OCI-LY1 (cell line): ENCODE data around the gene REPS2.

Experiments used
- H2AFZ ChIP-seq: fragments of 200-600 bp; sonication (generic), shearing (Covaris generic); 2 replicates; pipeline ENCODE4 v1.6.0; 2014; ENCODE audit warnings: antibody characterized with exemption, mild to moderate bottlenecking, low read length
- H3F3A ChIP-seq: fragments of 200-600 bp; sonication (generic), shearing (Covaris generic); 2 replicates; pipeline ENCODE4 v1.6.0; 2014; ENCODE audit warnings: mild to moderate bottlenecking, antibody characterized with exemption, low read length, moderate library complexity; ENCODE audit not compliant: insufficient read depth
- H3K27ac ChIP-seq: fragments of 200-600 bp; sonication (generic); 2 replicates; pipeline ENCODE4 v1.5.1; 2014; ENCODE audit warnings: low read length, mixed run types, mild to moderate bottlenecking, low read depth; ENCODE audit not compliant: poor library complexity, severe bottlenecking
- H3K27me3 ChIP-seq: fragments of 200-600 bp; sonication (generic); 2 replicates; pipeline ENCODE4 v1.6.0; 2014; ENCODE audit warnings: antibody characterized with exemption, mild to moderate bottlenecking, low read length, moderate library complexity; ENCODE audit not compliant: insufficient read depth
- H3K36me3 ChIP-seq: fragments of 200-600 bp; sonication (generic); 2 replicates; pipeline ENCODE4 v1.6.1; 2014; ENCODE audit warnings: mild to moderate bottlenecking, antibody characterized with exemption, low read length, moderate library complexity, mixed read lengths; ENCODE audit not compliant: insufficient read depth
- H3K4me1 ChIP-seq: fragments of 200-600 bp; sonication (generic); 2 replicates; pipeline ENCODE4 v1.5.1; 2014; ENCODE audit warnings: mild to moderate bottlenecking, low read length, moderate library complexity; ENCODE audit not compliant: insufficient read depth, severe bottlenecking
- H3K4me2 ChIP-seq: fragments of 200-600 bp; sonication (generic), shearing (Covaris generic); 2 replicates; pipeline ENCODE4 v1.6.1; 2014; ENCODE audit warnings: low read length
- H3K4me3 ChIP-seq: fragments of 200-600 bp; sonication (generic); 2 replicates; pipeline ENCODE4 v1.5.1; 2014; ENCODE audit warnings: low read length, low read depth, mild to moderate bottlenecking, mixed read lengths; ENCODE audit not compliant: poor library complexity, severe bottlenecking
- H3K79me2 ChIP-seq: fragments of 200-600 bp; shearing (Covaris generic); 2 replicates; pipeline ENCODE4 v1.6.1; 2016; ENCODE audit warnings: mixed run types, low read length, mixed read lengths; ENCODE audit not compliant: insufficient read depth
- H3K9ac ChIP-seq: fragments of 200-600 bp; sonication (generic), shearing (Covaris generic); 2 replicates; pipeline ENCODE4 v1.6.1; 2014; ENCODE audit warnings: mild to moderate bottlenecking, low read length, mixed read lengths
- H3K9me2 ChIP-seq: fragments of 200-600 bp; sonication (generic), shearing (Covaris generic); 2 replicates; pipeline ENCODE4 v1.6.1; 2014; ENCODE audit warnings: low read depth, mild to moderate bottlenecking, low read length, mixed read lengths
- H3K9me3 ChIP-seq: fragments of 200-600 bp; shearing (Covaris generic); 2 replicates; pipeline ENCODE4 v1.6.1; 2014; ENCODE audit warnings: low read length, mixed read lengths
- H4K20me1 ChIP-seq: fragments of 200-600 bp; sonication (generic), shearing (Covaris generic); 2 replicates; pipeline ENCODE4 v1.6.0; 2016; ENCODE audit warnings: mild to moderate bottlenecking, low read length; ENCODE audit not compliant: insufficient read depth
- CTCF ChIP-seq: fragments of 200-600 bp; sonication (generic), shearing (Covaris generic); IDR thresholded peaks from 2 replicates; pipeline ENCODE4 v1.5.1; 2017; ENCODE audit warnings: mild to moderate bottlenecking, antibody characterized with exemption, low read length, moderate library complexity, mixed read lengths
- EZH2 ChIP-seq: fragments of 200-600 bp; sonication (generic), shearing (Covaris generic); IDR thresholded peaks from 2 replicates; pipeline ENCODE4 v1.8.0; 2017; ENCODE audit warnings: borderline replicate concordance, mixed run types, mild to moderate bottlenecking, antibody characterized with exemption, low read length, moderate library complexity, mixed read lengths

Gene REPS2

GRCh38 chrX:16975233-16975632 is 28.8 kb downstream of the REPS2 start:
- Histone ChIP-seq H3K4me1 (no peaks in the 10 kb centered on the region), H3K9me2 (no peaks in the 10 kb centered on the region), H3K27ac (no peak overlapping the region), H3K27me3 (no peaks in the 10 kb centered on the region), H3K4me2 (no peak overlapping the region), H3K4me3 (no peak overlapping the region), H3K9me3 (no peaks in the 10 kb centered on the region), H4K20me1 (no peaks in the 10 kb centered on the region), H3K79me2 (no peaks in the 10 kb centered on the region), H2AFZ (no peak overlapping the region), H3K36me3 (no peaks in the 10 kb centered on the region), H3F3A (no peaks in the 10 kb centered on the region), H3K9ac (no peak overlapping the region)
- TF ChIP-seq CTCF: no peak
- TF ChIP-seq EZH2: no peak

GRCh38 chrX:16977771-16978170 is 31.3 kb downstream of the REPS2 start:
- no peaks in the 10 kb centered on the region for H3K27me3 ChIP-seq
- TF ChIP-seq EZH2: no peak
- no peak for TF ChIP-seq CTCF
- no peaks in the 10 kb centered on the region for H3K79me2 ChIP-seq
- no peak overlapping the region for H3K4me2 ChIP-seq
- H3K36me3 ChIP-seq: no peaks in the 10 kb centered on the region
- H3F3A ChIP-seq: no peaks in the 10 kb centered on the region
- H3K4me1 ChIP-seq: no peaks in the 10 kb centered on the region
- H3K9ac ChIP-seq: no peak overlapping the region
- H3K27ac ChIP-seq: no peak overlapping the region
- H3K9me2 ChIP-seq: no peaks in the 10 kb centered on the region
- H4K20me1 ChIP-seq: no peaks in the 10 kb centered on the region
- no peak overlapping the region for H3K4me3 ChIP-seq
- H2AFZ ChIP-seq: no peak overlapping the region
- H3K9me3 ChIP-seq: no peaks in the 10 kb centered on the region

GRCh38 chrX:16978193-16978984 is 31.9 kb downstream of the REPS2 start:
- H3K4me1 ChIP-seq: no peaks in the 10 kb centered on the region
- no peaks in the 10 kb centered on the region for H3K9me3 ChIP-seq
- no peak overlapping the region for H3K27ac ChIP-seq
- H3K36me3 ChIP-seq: no peaks in the 10 kb centered on the region
- H3K4me3 ChIP-seq: no peak overlapping the region
- H3K9me2 ChIP-seq: no peaks in the 10 kb centered on the region
- H3K27me3 ChIP-seq: no peaks in the 10 kb centered on the region
- no peak overlapping the region for H3K4me2 ChIP-seq
- H3K79me2 ChIP-seq: no peaks in the 10 kb centered on the region
- H2AFZ ChIP-seq: no peak overlapping the region
- H3F3A ChIP-seq: no peaks in the 10 kb centered on the region
- no peak for TF ChIP-seq EZH2
- no peak for TF ChIP-seq CTCF
- H4K20me1 ChIP-seq: no peaks in the 10 kb centered on the region
- no peak overlapping the region for H3K9ac ChIP-seq
